ENCODE measurements around the gene NLE1.
"Not testable (repeated sequence)": the region's sequence is repeated elsewhere in the genome, so short reads cannot be mapped to it uniquely, and the experiment has no call there.

- not testable (repeated sequence) for TF ChIP-seq CTCF, POLR2A (IDR thresholded peaks at IDR 0.05)
These were observed 9.0 kb upstream of the NLE1 start for GRCh38 chr17:35151080-35151479.

Data from adrenal gland (tissue), 5 donors.